Measurements from ENCODE around the gene ANO8. TPM values are rescaled to one million over a fixed set of nuclear protein-coding genes. Genes with fewer than 3 reads are reported as not detected.

The ANO8 gene
- total and polyA plus RNA-seq, 2 of the 8 experiments (the other 6 are each of a cell fraction or from before 2014, with no cell fraction given): 9.5 to 20.7 TPM

DNA sequence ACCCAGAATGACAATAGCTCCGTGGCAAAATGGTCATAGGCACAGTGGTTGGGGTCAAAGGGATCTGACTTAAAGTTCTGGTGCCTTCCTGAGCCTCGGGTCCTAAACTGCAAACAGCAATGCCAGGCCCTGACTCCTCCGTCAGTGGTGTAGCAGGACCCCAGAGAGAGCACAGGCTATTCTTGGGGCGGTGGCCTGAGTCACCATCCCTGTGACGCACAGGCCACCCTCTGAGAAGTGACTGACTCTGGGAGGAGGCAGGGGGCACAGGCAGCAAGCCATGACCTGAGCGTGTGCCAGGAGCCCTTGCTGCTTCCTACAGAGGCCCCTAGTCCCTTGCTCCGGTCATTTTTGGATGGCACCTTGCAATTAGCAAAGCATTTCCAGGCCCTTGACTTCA lies 23.7 kb upstream of the ANO8 start:
- no peak overlapping the region for H4K5ac ChIP-seq (ENCODE audit: insufficient read length, low read depth, low read length)
- H4K8ac ChIP-seq (ENCODE audit: extremely low read depth, insufficient read depth, low read length): peak overlapping the region; percentile 85; the same call in 1 of the 2 replicates
- 0 out of 2 replicates have a peak overlapping the region, but pooled peaks have one; percentile 27 for H2BK12ac ChIP-seq (ENCODE audit: low read depth, low read length)
- no peak overlapping the region for H3K56ac ChIP-seq (replicated peaks; ENCODE audit: insufficient read length, low read depth, low read length)
- H3K27me3 ChIP-seq (replicated peaks in 1 of 4; ENCODE audit: control insufficient read depth in 3 of 4, extremely low read depth in 1 of 4, insufficient read depth in 3 of 4, low read length in 3 of 4): no peaks in the 10 kb centered on the region
- ChIA-PET POLR2A (ENCODE audit: partially characterized antibody) (interaction anchor here (1.5 kb wide), 1 partner anchor 61 kb away, joined by 3 read pairs; the partner anchor contains the start of gene MVB12A), CTCF (ENCODE audit: partially characterized antibody) (interaction anchor here (0.7 to 5.9 kb wide), 3 partner anchors 9 to 15 kb away, joined by 3 to 30 read pairs (median 3); no protein-coding TSS in a partner anchor)
- no peak overlapping the region for H3K18ac ChIP-seq (ENCODE audit: extremely low read depth, low read length)
- no peak overlapping the region for H3K4me2 ChIP-seq (ENCODE audit: insufficient read depth in 1 of 2, low read depth in 2 of 2, low read length in 2 of 2)
- no peak overlapping the region for H3K14ac ChIP-seq (ENCODE audit: insufficient read length)
- H2AFZ ChIP-seq (ENCODE audit: low read length): no peak overlapping the region
- peaks cover 2% of the 10 kb centered on the region; the same call in 1 of the 2 replicates for H3K23me2 ChIP-seq (ENCODE audit: low read depth, low read length)
- no peak overlapping the region for H2BK5ac ChIP-seq (ENCODE audit: low read depth, low read length)
- peak overlapping the region; percentile 14 for H3K4ac ChIP-seq (replicated peaks; ENCODE audit: insufficient read length, low read depth, low read length)
- 83% methylated on average over 7 of the region's 7 CpGs; no CpG with 5 or more reads in 1 of the 2 experiments for WGBS, 2 experiments (ENCODE audit: extremely low coverage in 1 of 2, insufficient coverage in 1 of 2, insufficient read length in 1 of 2, insufficient replicate concordance in 2 of 2, low coverage in 1 of 2, low lambda C conversion rate in 2 of 2, missing lambda C conversion rate in 1 of 2)
- H2BK120ac ChIP-seq (replicated peaks; ENCODE audit: low read depth, low read length): no peak overlapping the region
- no peaks in the 10 kb centered on the region for H3K4me1 ChIP-seq (replicated peaks in 1 of 4; ENCODE audit: control insufficient read depth in 3 of 4, insufficient read depth in 4 of 4, low read length in 3 of 4)
- H3K36me3 ChIP-seq (ENCODE audit: control insufficient read depth in 2 of 4, insufficient read depth in 4 of 4, low read length in 3 of 4): no peaks in the 10 kb centered on the region
- H3K4me3 ChIP-seq (ENCODE audit: extremely low read depth in 1 of 4, insufficient read depth in 2 of 4, low read depth in 3 of 4, low read length in 4 of 4): no peak overlapping the region
- 0 out of 2 replicates have a peak overlapping the region, but pooled peaks have one; percentile 75 for H2AK5ac ChIP-seq (ENCODE audit: low read depth, low read length)
- no peaks in the 10 kb centered on the region for H4K20me1 ChIP-seq (replicated peaks in 1 of 2; ENCODE audit: control insufficient read depth in 1 of 2, insufficient read depth in 2 of 2, low read length in 2 of 2)
- no peak for FAIRE-seq
- H3K9ac ChIP-seq (replicated peaks in 1 of 4; ENCODE audit: extremely low read depth in 1 of 4, low read depth in 3 of 4, low read length in 3 of 4): no peak overlapping the region
- H3K9me3 ChIP-seq (ENCODE audit: insufficient read depth in 2 of 2, low read depth in 1 of 2, low read length in 1 of 2): no peaks in the 10 kb centered on the region
- DNase-seq (ENCODE audit: low read depth in 1 of 2, low spot score in 2 of 2): no peak
- no peak overlapping the region for H3K27ac ChIP-seq (ENCODE audit: low read depth, low read length)
- no peak overlapping the region for H2BK20ac ChIP-seq (ENCODE audit: low read length)
- H4K91ac ChIP-seq (replicated peaks; ENCODE audit: insufficient read length, low read length): no peak overlapping the region
- H3K23ac ChIP-seq (ENCODE audit: insufficient read length): no peak overlapping the region
- H3K79me2 ChIP-seq (ENCODE audit: control insufficient read depth in 1 of 2, insufficient read depth in 2 of 2, low read length in 2 of 2): no peaks in the 10 kb centered on the region
- H3K79me1 ChIP-seq (ENCODE audit: low read depth, low read length): no peaks in the 10 kb centered on the region
- no peak overlapping the region for H2BK15ac ChIP-seq (ENCODE audit: low read length)
- no peak for TF ChIP-seq GABPA (IDR thresholded peaks at IDR 0.05; ENCODE audit: borderline replicate concordance, insufficient read depth, low read length)
- TF ChIP-seq CBX5 (IDR thresholded peaks at IDR 0.05; ENCODE audit: low read depth, low read length): no peak
- TF ChIP-seq TEAD4 (IDR thresholded peaks at IDR 0.05; ENCODE audit: low read depth, low read length): no peak
- no peak for TF ChIP-seq SP2 (IDR thresholded peaks at IDR 0.05; ENCODE audit: low read length)
- TF ChIP-seq RFX5 (IDR thresholded peaks at IDR 0.05; ENCODE audit: borderline replicate concordance, low read depth, low read length): no peak
- TF ChIP-seq EP300 (IDR thresholded peaks at IDR 0.05; ENCODE audit: borderline replicate concordance in 1 of 2, low read depth in 2 of 2, low read length in 2 of 2): no peak
- TF ChIP-seq SP1 (IDR thresholded peaks at IDR 0.05; ENCODE audit: low read depth, low read length): no peak
- no peak for TF ChIP-seq SIN3A (conservative IDR thresholded peaks at IDR 0.05 in 1 of 2, IDR thresholded peaks at IDR 0.05 in 1 of 2; ENCODE audit: low read depth in 1 of 2, low read length in 2 of 2)
- TF ChIP-seq ZNF274 (IDR thresholded peaks at IDR 0.05; ENCODE audit: borderline replicate concordance, extremely low read depth, low read length): no peak
- no peak for TF ChIP-seq JUN (IDR thresholded peaks at IDR 0.05; ENCODE audit: low read depth, low read length)
- no peak for TF ChIP-seq FOSL1 (IDR thresholded peaks at IDR 0.05; ENCODE audit: insufficient read depth, low read depth, low read length)
- no peak for TF ChIP-seq KDM4A (IDR thresholded peaks at IDR 0.05; ENCODE audit: low read depth, low read length, severe bottlenecking)

Data from H1 (cell line).